Stimulated activated CD4-positive, alpha-beta T cell treated with anti-CD3 and anti-CD28 coated beads, Interleukin-4, amount 100 ng/mL, for 4 hours (primary cell): ENCODE results near the gene RBM4.
A peak's percentile ranks its signal among the peaks of the same experiment; 100 is the strongest.

Experiments used
- DNase-seq, 2 experiments: peaks; one replicate each; pipeline ENCODE4 v3.0.0-alpha.2; 2020

Gene RBM4

DNA sequence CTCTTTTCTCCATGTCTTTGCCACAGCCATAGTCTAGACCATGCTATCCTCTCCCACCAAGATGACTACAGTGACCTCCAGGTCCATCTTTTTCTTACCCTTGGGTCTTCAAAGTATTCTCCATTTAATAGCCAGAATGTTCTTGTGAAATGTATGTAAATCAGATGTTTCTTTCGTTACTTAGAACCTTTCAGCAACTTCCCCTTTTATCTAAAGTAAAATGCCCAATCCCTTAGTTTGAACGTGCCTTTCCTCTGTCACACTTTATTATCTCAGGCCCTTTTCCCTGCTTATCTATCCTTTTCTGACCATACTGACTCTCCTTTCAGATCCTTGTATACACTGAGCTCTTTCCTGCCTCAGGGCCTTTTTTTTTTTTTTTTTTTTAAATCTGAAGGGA is 21.3 kb downstream of the RBM4 start:
- DNase-seq = no peak

DNA sequence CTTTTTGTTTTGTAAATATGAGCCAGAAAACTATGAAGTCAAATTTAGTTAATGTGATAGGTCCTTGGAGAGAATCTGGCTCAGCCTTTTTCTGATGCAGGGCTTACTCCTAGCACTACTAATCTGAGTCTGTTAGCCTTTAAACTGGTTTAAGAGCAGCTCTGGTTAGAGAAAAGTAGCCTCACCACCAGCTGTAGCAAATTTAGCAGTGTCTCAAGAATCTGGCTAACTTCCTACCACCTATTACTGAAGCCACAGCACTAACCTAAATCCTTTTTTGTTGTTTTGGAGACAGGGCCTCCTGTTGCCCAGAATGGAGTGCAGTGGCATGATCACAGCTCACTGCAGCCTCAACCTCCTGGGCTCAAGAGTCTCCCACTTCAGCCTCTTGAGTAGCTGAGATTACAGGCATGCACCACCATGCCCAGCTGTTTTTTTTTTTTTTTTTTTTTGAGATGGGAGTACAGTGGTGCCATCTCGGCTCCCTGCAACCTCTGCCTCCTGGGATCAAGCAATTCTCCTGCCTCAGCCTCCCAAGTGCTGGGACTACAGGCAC is 25.3 kb downstream of the RBM4 start:
- no peak for DNase-seq

DNA sequence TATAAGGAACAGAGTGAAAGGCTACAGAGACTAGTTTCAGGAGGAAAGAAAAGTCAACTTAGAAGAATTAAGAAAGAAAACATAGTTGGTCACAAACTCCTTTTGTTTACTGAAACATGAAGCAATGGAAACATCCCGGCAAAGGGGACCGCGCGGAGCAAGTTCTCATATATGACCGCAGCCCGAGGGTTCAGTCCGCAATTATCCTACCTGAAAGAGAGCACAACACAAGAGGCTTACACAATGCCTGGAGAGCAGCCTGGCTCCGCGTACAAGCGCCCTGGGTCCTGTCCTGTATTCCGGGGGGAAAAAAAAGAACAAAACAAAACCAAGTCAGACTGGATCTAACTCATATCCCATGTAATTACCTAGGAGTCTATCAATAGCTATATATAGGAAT is 26.9 kb downstream of the RBM4 start:
- DNase-seq = no peak

DNA sequence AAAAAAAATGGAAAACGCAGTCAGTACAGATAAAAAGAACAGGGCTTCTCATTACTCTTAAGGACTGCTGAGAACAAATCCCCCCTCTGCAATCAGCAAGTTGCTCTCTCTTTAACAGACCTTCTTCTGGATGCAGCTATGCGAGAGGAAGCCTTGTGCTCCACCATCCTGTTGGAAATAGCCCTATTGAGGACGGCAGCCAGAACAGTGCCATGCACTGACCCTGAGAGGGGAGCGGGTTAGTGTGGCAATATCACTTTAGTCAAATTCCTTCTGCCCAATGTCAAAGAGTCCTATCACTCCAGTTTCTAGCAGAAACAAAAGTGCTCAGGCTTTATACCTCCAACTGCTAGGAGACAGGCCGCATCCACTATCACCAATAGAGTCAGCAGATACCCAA is 32.3 kb downstream of the RBM4 start:
- DNase-seq = no peak

DNA sequence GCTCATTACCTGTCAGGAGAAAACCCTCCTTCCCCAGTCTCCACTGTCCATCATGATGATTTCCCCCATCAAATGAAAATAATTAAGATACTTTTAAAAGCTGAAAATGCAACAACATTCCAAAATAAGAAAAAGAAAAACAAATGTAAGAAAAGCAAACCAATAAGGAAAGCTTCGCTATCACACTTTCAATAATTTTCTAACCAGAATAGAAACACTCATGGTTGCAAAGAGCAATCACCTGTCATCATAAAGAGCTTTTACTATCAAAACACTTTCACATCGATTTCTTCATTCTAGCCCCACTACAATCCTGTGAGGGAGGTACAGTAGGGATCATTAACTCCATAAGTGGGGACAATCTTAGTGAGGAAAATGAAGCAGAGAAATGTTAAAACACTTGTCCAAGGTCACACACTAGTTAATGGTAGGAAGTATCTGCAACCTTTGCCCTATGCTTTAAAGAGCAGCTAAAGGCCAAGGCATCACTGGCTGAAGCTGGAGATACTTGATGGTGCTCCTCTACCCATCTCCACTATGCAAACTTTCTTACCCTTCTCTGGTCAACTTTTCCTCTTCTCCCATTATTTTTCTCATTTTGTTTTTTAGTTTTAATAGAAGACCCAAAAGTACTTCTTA is 36.6 kb downstream of the RBM4 start:
- no peak for DNase-seq

DNA sequence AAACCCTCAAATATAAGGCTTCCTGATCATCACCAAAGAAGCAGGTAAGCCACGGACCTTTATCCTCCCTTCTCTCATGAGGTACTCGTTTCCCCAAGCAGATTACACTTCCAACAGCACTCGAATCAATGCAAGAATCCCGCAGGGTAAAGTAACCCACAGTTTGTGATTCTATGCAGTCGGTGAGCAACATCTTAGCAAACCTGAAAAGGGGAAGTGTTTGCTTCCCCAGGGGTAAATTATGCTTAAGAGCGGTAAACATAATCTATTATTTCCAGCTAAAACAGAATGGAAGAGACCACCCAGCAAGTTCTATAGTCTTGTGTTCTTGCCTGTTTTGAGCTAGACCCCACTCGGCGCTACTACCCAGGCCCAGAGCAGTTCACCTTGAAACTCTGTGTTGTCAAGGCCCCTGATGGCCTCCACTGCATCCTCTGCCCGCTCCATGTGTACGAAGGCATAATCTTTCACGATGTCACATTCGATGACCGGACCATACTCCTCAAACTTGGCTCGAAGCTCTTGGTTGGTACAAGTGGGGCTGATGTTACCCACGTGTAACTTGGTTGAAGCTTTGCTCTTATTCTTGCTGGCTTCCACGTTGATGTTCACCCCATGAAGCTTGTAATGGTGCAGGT is 37.9 kb downstream of the RBM4 start:
- DNase-seq = no peak

DNA sequence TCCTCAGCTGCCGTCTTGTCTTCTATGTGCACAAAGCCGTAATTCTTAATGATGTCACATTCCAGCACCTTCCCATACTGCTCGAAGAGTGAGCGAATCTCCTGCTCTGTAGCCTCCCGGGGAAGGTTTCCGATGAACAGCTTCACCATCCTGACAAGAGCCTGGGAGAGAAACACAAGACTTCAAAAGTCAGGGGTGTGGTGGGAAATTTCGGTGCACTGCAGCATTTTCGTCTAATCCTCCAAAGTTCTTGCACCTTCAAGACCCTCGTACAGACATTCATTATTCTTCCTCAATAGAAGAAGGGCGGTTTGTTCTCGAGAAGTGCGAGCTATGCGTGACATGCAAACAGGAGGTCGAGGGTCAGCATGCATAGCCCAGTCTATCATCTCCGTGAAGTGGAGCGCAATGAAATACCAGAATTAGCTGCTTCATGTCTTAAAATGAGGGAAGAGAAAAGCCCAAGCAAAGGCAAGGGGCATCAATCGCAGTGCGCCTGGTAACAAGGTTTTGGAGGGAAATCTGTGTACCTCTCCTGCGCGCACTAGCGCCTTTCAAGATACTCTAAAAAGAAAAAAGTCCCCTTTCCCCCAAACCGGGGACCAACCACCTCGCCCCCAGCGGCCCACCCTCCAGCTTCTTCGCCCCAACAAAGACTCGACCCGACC is 38.6 kb downstream of the RBM4 start:
- no peak for DNase-seq

DNA sequence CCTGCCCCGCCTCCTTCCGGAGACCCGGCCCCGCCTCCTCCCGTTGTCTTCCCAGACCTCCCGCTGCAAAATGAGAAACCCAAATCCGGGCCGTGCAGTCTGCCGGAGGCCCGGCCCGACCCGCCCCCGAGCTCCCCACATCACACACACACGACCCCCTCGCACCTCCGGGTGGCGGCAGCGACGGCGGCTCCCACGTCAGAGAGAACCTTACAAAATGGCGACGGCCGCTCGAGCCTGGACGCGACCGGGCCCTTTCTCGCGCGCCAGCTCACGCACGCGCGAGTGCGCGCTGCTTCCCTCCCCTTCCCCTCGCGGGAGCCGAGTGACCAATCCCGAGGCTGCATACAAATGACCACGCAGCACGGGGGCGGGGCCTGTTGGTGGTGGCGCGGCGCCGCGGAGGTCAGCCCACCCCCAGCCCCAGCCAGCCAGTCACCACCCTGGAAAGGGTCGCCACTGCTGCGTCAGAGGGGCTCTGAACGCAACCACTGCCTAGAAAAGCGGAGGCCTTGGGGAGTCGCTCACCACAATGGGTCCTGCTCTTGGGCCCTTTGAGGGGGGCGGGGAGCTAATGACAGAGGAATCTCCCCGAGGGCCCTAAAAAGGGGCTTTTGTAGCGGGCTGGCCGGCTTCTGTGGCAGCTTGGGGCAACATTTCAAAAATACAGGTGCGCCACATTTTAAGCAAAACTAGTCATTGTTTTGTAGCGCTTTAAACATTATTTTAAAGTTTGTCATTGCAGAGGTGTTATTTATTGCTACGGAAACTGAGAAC is 39.3 kb downstream of the RBM4 start, which contains the start of gene RBM4B:
Gene RBM4B, minus strand, starts transcription at position 289 of the 777 bp plus-strand sequence. CDS start 808 bp downstream, outside the sequence.
- peak; percentile 90 to 94 for DNase-seq

DNA sequence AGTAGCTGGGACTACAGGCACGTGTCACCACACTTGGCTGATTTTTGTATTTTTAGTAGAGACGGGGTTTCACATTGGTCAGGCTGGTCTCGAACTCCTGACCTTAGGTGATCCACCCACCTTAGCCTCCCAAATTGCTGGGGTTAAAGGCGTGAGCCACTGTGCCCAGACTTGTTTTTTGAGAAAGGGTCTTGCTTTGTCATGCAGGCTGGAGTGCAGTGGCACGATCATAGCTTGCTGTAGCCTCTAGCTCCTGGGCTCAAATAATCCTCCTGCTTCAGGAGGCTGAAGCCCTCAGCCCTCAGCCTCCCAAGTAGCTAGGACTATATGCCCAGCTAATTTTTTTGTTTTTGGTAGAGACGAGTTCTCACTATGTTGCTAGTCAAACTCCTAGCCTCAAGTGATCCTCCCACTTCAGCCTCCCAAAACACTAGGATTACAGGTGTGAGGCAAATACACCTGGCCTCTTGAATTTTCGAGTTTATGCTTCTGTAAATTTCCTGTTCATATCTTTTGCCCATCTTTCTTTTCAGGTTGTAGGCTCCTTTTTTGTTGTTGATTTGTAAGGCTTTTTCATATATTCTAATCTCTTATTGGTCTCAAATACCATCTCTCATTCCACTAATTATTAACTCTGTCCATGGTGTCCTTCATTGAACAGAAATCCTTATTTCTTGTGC is 42.6 kb downstream of the RBM4 start:
- DNase-seq = no peak

DNA sequence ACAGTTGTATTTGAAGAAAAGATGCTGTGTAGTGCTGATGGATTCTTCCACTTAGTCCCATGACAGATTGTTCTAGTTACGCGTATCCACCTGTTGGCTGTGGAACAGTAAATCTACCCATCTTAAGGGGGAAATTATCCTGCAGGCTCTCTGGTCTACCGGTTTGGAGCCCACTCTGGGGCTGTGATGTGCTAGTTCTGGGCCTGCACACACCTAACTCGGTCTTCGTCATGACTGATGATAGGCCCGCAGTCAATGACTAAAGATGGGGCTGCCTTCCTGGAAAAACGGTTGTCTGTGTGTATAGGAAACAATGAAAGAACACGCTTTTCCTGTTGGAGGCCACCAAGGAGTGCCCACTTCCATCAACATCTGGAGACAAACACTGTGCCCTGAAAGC is 45.4 kb downstream of the RBM4 start:
- no peak for DNase-seq

DNA sequence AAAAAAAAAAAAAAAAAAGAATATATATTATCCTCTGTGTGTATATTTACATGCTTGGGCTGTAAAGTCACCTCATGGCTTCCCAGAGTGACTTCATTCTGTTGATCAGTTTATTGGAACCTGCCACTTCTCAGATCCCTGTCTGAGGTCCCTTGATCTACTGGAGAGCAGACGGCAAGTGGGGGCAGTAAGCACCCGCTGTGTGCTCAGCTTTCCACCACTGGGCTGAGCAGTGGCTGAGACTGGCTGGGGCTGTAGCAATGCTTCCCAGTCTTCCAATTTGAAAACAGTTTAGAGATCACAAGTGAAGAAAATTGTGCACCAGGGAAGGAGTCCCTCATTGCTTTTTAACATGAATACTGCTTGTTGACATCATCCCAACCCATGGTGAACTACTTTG is 46.1 kb downstream of the RBM4 start:
- no peak for DNase-seq

DNA sequence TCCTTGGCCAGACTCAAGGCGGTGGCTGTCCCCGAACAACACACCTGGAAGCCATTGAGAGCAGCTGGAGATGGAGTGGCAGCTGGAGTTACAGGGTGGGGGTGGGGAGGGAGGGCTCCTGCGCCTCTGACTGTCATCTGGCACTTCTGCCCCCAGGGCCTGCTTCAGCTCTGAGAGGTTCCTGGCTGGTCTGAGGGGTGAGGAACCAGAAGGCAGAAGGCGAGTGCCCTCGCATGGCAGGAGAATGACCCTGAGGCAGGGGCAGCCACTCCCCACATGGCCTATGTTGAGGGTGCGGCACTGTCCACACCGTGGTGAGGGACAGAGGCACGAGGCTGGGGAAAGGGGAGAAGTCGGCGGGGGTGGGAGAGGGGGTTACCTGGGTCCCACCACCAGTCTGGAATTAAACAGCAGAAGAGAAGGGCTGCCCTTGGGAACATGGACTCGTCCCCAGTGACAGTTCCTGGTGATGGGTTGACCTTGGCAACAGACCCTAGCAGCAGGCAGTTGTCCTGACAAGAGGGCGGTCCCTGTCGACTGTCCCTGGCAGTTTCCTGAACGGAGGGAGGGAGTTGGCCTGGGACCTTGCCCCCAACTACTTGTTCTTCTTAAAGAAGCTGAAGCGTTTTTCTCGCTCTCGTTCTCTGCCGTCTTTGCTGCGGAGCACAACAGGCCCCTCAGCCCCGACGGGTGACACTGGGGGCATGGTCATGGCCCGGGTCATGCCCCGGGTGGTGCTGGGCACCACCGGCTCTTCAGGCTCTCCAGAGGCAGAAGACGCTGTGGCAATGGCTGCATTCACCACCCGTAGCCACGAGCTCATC is 47.0 kb downstream of the RBM4 start:
- no peak for DNase-seq

DNA sequence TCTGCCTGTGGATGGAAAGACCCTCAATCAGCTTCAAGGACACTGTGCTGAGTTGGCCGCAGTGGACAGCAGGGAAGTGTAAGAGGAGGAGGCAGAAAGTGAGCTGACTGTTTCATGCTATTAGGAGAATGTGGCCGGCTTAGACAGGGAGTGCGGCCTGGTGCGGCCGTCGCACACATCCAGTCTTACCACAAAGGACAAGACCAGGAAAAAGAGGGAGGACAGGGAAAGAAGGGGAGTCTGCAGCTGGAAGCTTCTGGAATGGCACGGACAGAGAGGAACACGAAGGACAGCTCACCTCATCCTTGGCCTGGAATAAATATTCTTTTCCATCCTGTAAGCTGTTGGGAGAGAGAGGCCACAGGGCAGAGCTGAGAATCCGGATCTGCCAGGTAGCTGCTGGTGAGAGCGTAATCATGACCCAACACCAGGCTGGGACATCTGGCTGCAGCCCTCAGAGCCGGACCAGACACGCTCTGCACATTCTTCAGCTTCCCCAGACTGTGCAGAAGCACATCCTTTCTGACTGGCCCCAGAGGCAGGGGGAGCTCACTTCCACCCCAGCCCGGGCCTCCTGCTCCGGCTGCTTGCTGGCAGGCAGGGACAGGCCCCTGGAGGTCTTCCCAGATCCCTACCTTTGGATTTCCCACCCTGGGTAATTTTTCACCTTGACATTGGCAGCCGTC is 47.7 kb downstream of the RBM4 start:
- DNase-seq = no peak

DNA sequence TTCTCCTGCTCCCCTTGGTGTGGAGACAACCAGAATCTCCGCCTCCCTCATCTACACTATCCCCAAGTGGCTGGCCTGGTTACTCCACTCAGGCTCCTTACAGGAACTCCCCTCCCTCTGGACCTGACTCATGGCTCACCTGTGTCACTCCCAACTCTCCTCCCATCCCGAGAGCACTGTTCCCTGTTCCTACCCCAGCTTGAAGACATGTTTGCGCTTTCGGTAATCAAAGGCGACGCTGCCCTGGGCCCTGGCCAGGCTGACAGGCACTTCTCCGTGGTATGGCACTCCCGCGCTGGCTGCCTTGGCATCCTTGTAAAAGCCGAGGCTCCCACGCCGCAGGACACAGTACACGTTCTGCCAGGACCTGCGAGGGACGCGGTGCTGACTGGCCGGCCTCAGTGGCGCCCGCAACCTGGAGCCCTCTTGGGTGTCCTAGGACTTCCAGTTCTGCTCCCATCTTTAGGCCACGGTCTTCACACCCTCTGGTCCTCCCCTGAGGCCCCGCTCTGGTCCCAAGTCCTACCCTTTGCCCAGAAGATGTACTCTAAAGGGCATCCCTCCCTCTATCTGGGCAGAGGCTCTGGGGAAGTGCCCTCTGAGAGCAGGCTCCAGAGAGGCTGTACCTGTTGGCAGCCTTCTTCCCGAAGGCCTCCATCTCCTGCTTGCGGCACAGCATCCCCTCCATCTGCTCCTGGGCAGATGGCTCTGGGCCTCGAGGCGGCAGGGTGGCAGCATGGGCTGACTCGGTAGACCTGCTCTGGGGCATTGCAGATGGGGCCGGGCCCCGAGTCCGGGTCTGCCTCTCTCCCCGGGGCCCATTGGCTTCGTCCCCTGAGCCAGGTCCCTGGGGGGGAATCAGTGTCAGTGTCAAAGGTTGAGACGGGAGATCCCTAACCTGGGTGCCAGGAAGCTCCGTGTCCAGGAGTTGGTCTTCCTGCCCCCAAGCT is 48.6 kb downstream of the RBM4 start:
- no peak for DNase-seq

DNA sequence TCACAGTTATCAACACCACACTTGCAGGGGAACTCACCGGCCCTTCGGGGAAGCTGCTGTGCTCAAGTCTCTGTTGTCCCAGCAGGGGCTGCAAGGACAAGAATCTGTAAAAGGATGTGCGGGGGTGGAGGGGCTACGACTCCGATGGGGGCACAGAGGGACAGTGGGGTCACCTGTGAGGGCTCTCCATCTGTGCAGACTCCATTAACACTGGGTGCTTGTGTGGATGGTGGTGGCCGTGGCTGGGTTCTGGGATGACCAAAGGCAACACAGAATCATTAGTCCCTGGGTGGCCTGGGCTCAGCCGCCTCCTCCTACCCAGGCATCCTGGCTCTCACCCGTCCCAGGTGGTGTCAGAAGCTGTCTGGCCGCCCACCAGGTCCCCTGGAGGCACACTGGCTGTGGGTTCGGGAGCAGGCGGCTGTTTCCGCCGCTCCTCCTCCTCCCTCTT is 49.4 kb downstream of the RBM4 start:
- DNase-seq = no peak

DNA sequence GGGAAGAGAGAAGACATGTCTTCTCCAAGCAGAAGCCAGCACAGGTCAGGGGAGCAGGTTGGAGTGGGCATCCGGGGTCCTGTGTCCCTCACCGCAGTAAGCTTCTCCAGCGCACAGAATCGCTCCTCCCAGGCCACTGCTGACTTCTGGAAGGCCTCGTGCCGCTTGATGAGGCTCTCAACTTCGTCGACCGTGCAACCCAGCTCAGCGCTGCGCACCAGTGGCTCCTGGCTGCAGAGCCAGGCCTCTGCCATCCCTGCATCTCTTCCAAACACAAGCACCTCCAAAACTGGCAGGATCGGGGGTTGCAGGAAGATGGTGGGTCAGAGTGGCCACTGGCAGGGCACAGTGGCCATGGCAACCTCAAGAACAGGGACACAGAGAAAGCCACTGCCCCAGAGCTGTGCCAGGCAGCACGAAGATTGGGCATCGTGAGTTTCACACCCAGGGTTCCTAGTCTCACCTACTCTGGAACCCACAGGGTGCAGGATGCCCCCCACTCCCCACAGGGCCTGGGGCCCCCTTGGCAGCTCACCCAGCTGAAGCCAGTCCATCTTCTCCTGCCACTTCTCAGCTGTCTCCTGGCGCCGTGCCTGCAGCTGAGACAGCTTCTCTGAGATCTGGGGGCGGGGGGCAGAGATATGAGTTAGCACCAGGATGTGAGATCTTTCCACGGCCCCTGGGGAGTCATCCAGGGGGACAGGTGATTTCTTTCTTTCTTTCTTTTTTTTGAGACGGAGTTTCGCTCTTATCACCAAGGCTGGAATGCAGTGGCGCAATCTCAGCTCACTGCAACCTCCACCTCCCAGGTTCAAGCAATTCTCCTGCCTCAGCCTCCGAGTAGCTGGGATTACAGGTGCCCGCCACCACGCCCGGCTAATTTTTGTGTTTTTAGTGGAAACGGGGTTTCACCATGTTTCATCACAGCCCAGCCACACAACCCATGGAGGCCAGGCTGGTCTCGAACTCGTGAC is 50.3 kb downstream of the RBM4 start:
- DNase-seq = no peak

DNA sequence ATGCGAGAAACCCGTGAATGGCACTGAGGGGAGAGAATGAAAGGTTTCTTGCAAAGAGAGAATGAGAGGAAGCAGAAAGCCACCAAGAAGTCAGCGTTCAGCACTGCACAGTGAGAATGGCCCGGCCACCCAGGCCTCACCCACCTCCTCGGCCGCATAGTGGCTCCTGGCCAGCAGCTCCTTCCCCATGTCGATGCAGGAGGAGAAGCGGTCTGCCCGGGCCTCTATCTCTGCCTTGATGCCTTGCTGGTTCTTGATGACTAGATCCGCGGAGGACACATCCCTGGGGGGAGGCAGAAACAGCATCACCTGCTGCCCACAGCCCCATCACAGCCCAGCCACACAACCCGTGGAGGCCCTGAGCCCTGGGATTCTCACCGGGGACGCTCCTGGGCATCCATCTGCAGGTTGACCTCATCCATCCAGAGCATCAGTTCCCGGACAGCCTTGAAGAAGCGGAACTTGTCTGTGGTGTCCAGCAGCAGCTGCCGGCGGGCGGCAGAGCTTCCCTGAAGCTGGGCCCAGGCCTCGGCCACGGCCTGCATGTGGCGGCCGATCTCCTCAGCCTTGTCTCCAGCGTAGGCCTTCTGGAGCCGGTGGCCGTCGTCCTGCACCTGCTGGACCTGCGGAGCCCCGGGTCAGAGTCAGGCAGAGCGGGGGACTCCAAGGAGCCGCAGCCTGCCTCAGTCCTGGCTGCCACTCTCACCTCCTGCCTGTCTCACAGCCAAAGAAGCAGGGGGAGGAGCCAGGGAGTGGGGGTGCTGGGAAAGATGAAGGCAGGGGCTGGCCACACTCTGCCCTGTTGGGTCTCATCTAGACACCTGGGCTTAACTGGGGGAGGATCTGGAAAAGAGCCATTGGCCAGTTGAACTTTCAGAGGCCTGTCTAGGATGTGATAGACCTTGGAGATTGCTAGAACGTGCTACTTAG is 51.4 kb downstream of the RBM4 start:
- no peak for DNase-seq
